HepG2 (cell line): ENCODE results near the gene KIAA0930. TPM values are rescaled to one million over a fixed set of nuclear protein-coding genes. Genes with fewer than 3 reads are reported as not detected.

Experiments
- FOXK2 ChIP-seq: fragments of 450-650 bp; IDR thresholded peaks from 2 replicates; pipeline ENCODE4 v1.6.1; 2016
- KLF13 ChIP-seq: sonication (generic); formaldehyde crosslinking; IDR thresholded peaks from 2 replicates; pipeline ENCODE4 v1.4.0; 2020; ENCODE audit warnings: mild to moderate bottlenecking, missing genetic modification reagents
- MBNL3 ChIP-seq: fragments of 250-450 bp; sonication (Bioruptor Pico); conservative IDR thresholded peaks from 2 replicates; pipeline ENCODE4 v1.8.0; 2022; ENCODE audit warnings: mild to moderate bottlenecking, inconsistent platforms
- NKX3-1 ChIP-seq: sonication (generic); formaldehyde crosslinking; IDR thresholded peaks from 2 replicates; pipeline ENCODE4 v1.5.0; 2020; ENCODE audit warnings: missing genetic modification reagents
- ZC3H4 ChIP-seq: sonication (generic); formaldehyde crosslinking; IDR thresholded peaks from 2 replicates; pipeline ENCODE4 v1.4.0; 2020; ENCODE audit warnings: missing genetic modification reagents, borderline replicate concordance
- ZNF790 ChIP-seq: sonication (generic); formaldehyde crosslinking; IDR thresholded peaks from 2 replicates; pipeline ENCODE4 v1.8.0; 2022; ENCODE audit warnings: missing genetic modification reagents, mild to moderate bottlenecking, borderline replicate concordance
- polyA plus RNA-seq, 8 experiments: library from polyadenylated mRNA; depleted of rRNA in 3 of 8; stranded (reverse) in 7 of 8; unstranded in 1 of 8; fragments of >200 nt; fragmentation: Illumina TruSeq in 4 of 8; extraction: Trizol in 4 of 8; gene quantifications; 2 replicates each; pipeline versions ENCODE4 v1.2.1 to v1.2.3, GENCODE V29; 2011 to 2016; ENCODE audit warnings: low read depth in 4 of 8, missing spikeins in 1 of 8, mixed read lengths in 1 of 8; ENCODE audit not compliant: insufficient read depth in 1 of 8
- total RNA-seq, 5 experiments: library from RNA; depleted of rRNA; stranded (reverse); fragments of >200 nt; fragmentation: Illumina TruSeq; extraction: Trizol; gene quantifications; 2 replicates each; pipeline ENCODE4 v1.2.3, GENCODE V29; 2016; ENCODE audit warnings: low read depth in 1 of 5
- TF ChIP-seq, protein P1 (sequence below): sonication (generic); formaldehyde crosslinking; conservative IDR thresholded peaks from 2 replicates; pipeline ENCODE4 v1.4.0; 2020; ENCODE audit warnings: mild to moderate bottlenecking, missing genetic modification reagents, moderate library complexity
- TF ChIP-seq, protein P2 (sequence below): sonication (generic); formaldehyde crosslinking; IDR thresholded peaks from 2 replicates; pipeline ENCODE4 v1.9.0; 2021; ENCODE audit warnings: missing genetic modification reagents, borderline replicate concordance
- TF ChIP-seq, protein P3 (sequence below): sonication (generic); formaldehyde crosslinking; conservative IDR thresholded peaks from 2 replicates; pipeline ENCODE4 v1.4.0; 2020; ENCODE audit warnings: missing genetic modification reagents
- TF ChIP-seq, protein P4 (sequence below): sonication (generic); formaldehyde crosslinking; IDR thresholded peaks from 2 replicates; pipeline ENCODE4 v1.4.0; 2020; ENCODE audit warnings: mild to moderate bottlenecking, missing genetic modification reagents
- TF ChIP-seq, protein P5 (sequence below): IDR thresholded peaks from 2 replicates; pipeline ENCODE4 v1.6.1; 2016; ENCODE audit warnings: mild to moderate bottlenecking, missing biosample characterization, missing genetic modification reagents

KIAA0930 gene
- total and polyA plus RNA-seq, 2 of the 13 experiments (the other 11 are each of a cell fraction or from before 2014, with no cell fraction given) = 27.0 to 38.2 TPM

DNA sequence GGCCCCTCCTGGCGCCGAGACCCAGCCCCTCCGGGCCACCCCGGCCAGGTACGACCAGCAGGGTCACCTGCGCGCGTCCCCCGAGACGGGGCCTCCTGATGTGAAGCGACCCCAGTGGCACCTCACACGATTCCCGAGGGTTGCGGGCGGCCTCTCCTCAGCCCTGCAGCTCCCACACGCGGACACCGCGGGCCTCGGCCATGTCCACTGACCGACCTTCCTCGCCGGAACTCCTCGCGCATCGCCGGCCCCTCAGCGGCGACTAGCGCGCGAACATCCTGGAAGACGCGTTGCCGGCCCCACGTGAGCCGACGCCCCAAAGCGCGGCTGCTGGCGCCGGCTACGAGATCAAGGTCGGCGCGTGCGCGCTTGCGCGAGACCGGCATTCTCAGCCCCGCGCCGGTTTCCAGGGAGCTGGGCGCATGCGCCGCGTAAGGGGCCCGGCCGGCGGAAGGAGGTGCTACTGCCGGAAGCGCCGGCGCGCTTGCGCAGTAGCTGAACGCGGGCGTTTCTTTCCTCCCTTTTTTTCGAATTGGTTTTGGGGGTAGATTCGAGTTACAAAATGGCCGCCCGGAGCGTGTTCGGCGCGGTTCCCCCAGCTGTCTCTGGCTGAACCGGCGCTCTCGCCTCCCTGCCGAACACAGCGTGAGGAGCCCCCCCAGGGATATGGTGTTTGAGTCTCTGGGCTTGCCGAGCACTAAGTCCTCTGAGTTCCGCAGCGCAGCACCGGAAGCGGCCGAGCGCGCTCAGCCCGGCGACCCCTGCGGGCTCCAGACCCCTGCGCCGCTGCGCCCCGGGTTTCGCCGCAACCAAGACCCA is 77.0 kb downstream of the KIAA0930 start, which contains the start of gene NUP50 (continued):
- TF ChIP-seq, protein P1, sequence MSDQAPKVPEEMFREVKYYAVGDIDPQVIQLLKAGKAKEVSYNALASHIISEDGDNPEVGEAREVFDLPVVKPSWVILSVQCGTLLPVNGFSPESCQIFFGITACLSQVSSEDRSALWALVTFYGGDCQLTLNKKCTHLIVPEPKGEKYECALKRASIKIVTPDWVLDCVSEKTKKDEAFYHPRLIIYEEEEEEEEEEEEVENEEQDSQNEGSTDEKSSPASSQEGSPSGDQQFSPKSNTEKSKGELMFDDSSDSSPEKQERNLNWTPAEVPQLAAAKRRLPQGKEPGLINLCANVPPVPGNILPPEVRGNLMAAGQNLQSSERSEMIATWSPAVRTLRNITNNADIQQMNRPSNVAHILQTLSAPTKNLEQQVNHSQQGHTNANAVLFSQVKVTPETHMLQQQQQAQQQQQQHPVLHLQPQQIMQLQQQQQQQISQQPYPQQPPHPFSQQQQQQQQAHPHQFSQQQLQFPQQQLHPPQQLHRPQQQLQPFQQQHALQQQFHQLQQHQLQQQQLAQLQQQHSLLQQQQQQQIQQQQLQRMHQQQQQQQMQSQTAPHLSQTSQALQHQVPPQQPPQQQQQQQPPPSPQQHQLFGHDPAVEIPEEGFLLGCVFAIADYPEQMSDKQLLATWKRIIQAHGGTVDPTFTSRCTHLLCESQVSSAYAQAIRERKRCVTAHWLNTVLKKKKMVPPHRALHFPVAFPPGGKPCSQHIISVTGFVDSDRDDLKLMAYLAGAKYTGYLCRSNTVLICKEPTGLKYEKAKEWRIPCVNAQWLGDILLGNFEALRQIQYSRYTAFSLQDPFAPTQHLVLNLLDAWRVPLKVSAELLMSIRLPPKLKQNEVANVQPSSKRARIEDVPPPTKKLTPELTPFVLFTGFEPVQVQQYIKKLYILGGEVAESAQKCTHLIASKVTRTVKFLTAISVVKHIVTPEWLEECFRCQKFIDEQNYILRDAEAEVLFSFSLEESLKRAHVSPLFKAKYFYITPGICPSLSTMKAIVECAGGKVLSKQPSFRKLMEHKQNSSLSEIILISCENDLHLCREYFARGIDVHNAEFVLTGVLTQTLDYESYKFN (CRISPR knock-in tag) = peak; percentile 59
- TF ChIP-seq ZC3H4 (CRISPR knock-in tag) (no peak), FOXK2 (no peak), KLF13 (CRISPR knock-in tag) (0 out of 2 replicates have a peak, but pooled peaks have one; percentile 85), MBNL3 (CRISPR knock-in tag) (no peak), ZNF790 (CRISPR knock-in tag) (peak; percentile 74; the same call in 1 of the 2 replicates), NKX3-1 (CRISPR knock-in tag) (peak; percentile 89)
- TF ChIP-seq, protein P2, sequence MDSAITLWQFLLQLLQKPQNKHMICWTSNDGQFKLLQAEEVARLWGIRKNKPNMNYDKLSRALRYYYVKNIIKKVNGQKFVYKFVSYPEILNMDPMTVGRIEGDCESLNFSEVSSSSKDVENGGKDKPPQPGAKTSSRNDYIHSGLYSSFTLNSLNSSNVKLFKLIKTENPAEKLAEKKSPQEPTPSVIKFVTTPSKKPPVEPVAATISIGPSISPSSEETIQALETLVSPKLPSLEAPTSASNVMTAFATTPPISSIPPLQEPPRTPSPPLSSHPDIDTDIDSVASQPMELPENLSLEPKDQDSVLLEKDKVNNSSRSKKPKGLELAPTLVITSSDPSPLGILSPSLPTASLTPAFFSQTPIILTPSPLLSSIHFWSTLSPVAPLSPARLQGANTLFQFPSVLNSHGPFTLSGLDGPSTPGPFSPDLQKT = no peak; the same call in 1 of the 2 replicates
- TF ChIP-seq, protein P3, sequence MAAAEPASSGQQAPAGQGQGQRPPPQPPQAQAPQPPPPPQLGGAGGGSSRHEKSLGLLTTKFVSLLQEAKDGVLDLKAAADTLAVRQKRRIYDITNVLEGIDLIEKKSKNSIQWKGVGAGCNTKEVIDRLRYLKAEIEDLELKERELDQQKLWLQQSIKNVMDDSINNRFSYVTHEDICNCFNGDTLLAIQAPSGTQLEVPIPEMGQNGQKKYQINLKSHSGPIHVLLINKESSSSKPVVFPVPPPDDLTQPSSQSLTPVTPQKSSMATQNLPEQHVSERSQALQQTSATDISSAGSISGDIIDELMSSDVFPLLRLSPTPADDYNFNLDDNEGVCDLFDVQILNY = peak; percentile 66; the same call in 1 of the 2 replicates
- TF ChIP-seq, protein P4, sequence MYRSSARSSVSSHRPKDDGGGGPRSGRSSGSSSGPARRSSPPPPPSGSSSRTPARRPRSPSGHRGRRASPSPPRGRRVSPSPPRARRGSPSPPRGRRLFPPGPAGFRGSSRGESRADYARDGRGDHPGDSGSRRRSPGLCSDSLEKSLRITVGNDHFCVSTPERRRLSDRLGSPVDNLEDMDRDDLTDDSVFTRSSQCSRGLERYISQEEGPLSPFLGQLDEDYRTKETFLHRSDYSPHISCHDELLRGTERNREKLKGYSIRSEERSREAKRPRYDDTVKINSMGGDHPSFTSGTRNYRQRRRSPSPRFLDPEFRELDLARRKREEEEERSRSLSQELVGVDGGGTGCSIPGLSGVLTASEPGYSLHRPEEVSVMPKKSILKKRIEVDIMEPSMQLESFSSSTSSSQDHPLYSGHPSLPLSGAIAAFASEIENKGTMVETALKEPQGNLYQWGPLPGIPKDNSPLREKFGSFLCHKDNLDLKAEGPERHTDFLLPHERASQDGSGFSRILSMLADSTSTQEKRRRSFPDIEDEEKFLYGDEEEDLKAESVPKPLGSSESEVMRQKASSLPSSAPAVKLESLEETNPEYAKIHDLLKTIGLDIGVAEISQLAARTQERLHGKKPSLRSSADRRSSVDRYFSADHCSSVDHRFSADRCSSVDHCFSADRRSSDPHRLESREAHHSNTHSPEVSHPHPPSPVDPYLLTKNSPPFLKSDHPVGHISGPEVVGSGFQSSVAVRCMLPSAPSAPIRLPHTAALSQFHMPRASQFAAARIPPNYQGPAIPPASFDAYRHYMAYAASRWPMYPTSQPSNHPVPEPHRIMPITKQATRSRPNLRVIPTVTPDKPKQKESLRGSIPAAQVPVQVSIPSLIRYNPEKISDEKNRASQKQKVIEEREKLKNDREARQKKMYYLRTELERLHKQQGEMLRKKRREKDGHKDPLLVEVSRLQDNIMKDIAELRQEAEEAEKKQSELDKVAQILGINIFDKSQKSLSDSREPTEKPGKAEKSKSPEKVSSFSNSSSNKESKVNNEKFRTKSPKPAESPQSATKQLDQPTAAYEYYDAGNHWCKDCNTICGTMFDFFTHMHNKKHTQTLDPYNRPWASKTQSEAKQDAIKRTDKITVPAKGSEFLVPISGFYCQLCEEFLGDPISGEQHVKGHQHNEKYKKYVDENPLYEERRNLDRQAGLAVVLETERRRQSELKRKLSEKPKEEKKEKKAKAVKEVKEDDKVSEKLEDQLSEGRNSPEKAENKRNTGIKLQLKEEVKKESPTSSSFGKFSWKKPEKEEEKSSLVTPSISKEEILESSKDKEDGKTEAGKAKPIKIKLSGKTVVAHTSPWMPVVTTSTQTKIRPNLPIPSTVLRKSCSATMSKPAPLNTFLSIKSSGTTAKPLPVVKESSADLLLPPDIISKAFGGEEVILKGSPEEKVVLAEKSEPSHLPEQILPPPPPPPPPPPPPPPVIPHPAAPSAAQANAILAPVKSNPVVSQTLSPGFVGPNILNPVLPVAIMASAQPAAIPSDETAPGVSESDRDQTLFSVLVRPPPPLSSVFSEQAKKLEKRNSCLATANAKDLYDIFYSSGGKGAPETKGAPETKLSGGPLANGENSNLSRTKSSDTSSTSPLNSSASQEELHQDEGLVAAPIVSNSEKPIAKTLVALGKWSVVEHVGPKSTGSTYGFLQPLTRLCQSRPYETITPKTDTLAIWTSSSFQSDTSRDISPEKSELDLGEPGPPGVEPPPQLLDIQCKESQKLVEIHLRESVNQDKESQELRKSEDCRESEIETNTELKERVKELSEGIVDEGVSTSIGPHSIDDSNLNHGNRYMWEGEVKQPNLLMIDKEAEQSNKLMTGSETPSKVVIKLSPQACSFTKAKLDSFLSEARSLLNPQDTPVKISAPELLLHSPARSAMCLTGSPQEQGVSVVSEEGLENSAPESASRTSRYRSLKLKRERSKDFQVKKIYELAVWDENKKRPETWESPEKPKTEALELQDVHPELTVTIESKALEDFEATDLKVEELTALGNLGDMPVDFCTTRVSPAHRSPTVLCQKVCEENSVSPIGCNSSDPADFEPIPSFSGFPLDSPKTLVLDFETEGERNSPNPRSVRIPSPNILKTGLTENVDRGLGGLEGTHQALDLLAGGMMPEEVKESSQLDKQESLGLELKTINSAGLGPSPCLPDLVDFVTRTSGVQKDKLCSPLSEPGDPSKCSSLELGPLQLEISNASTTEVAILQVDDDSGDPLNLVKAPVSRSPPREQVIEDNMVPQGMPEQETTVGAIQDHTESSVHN (CRISPR knock-in tag) = peak; percentile 94
- TF ChIP-seq, protein P5, sequence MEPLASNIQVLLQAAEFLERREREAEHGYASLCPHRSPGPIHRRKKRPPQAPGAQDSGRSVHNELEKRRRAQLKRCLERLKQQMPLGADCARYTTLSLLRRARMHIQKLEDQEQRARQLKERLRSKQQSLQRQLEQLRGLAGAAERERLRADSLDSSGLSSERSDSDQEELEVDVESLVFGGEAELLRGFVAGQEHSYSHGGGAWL = peak; percentile 97
